HTERT RPE-1 (cell line): ENCODE data around the gene CHST5.
"Not testable (repeated sequence)": the region's sequence is repeated elsewhere in the genome, so short reads cannot be mapped to it uniquely, and the experiment has no call there.

Experiments used
- in situ Hi-C: fragments of 300-500 bp; cut with MboI; formaldehyde crosslinking; loops from 4 replicates; pipeline ENCODE4 v1.14.3; 2020; ENCODE audit warnings: low sequenced_read_pairs

CHST5 gene

GRCh38 chr16:75514296-75514695 is 21.6 kb downstream of the CHST5 start:
- in situ Hi-C loops: no loop called here

- in situ Hi-C loops: no loop called here
These were observed 29.3 kb downstream of the CHST5 start for GRCh38 chr16:75506574-75506973.

GRCh38 chr16:75506107-75506506 is 29.8 kb downstream of the CHST5 start:
- in situ Hi-C loops: no loop called here

GRCh38 chr16:75503801-75504200 is 32.1 kb downstream of the CHST5 start:
- in situ Hi-C loops: no loop called here

GRCh38 chr16:75502916-75503605 is 32.8 kb downstream of the CHST5 start:
- in situ Hi-C loops: no loop called here

- in situ Hi-C loops: not testable (repeated sequence)
These were observed 34.1 kb downstream of the CHST5 start for GRCh38 chr16:75501820-75502219.

GRCh38 chr16:75501359-75501758 is 34.5 kb downstream of the CHST5 start:
- in situ Hi-C loops: no loop called here

GRCh38 chr16:75498605-75499322 is 37.1 kb downstream of the CHST5 start:
- in situ Hi-C loops: not testable (repeated sequence)

- in situ Hi-C loops: no loop called here
These were observed 38.4 kb downstream of the CHST5 start for GRCh38 chr16:75497558-75497957.

GRCh38 chr16:75495076-75495674 is 40.7 kb downstream of the CHST5 start, which contains the start of gene CHST6:
TSS of gene CHST6 (minus strand) at chr16:75495441. CDS start at chr16:75479828, 15,613 bp downstream.
- in situ Hi-C loops: no loop called here

- in situ Hi-C loops: no loop called here
These were observed 41.2 kb downstream of the CHST5 start for GRCh38 chr16:75494661-75495075.

- in situ Hi-C loops: no loop called here
These were observed 41.7 kb downstream of the CHST5 start for GRCh38 chr16:75494184-75494583.

GRCh38 chr16:75491876-75492275 is 44.0 kb downstream of the CHST5 start:
- in situ Hi-C loops: no loop called here

GRCh38 chr16:75488322-75488721 is 47.6 kb downstream of the CHST5 start:
- in situ Hi-C loops: no loop called here

- in situ Hi-C loops: no loop called here
These were observed 49.1 kb downstream of the CHST5 start for GRCh38 chr16:75486676-75487313.

GRCh38 chr16:75486014-75486675 is 49.8 kb downstream of the CHST5 start:
- in situ Hi-C loops: no loop called here

- in situ Hi-C loops: no loop called here
These were observed 50.5 kb downstream of the CHST5 start for GRCh38 chr16:75485230-75486013.

- in situ Hi-C loops: no loop called here
These were observed 52.7 kb downstream of the CHST5 start for GRCh38 chr16:75483222-75483621.

GRCh38 chr16:75482434-75483205 is 53.3 kb downstream of the CHST5 start:
- in situ Hi-C loops: no loop called here
